ENCODE measurements around the gene RBM10. TPM values are rescaled to one million over a fixed set of nuclear protein-coding genes. Genes with fewer than 3 reads are reported as not detected.

RBM10 gene
- total RNA-seq, 1 experiment from 2014 or later, result 55.8 TPM

DNA sequence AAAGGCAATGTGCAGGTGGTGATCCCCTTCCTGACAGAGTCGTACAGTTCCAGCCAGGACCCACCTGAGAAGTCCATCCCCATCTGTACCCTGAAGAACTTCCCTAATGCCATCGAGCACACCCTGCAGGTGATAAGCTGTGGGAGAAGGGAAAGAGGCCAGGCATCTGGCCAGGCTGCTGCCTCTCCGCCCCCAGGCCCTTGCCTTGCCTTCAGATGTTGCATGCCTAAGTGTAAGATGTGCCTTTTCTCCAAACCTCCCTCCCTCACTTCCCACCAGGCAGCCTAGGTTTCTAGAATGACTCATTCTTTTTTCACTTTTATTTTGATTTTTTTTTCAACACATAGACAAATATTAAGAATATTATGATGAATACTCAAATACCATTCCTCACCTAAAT is 61.3 kb downstream of the RBM10 start:
- H4K8ac ChIP-seq (replicated peaks; ENCODE audit: insufficient read length, low read depth, low read length), result peak overlapping the region; percentile 33
- Mint-ChIP-seq H3K4me1 (no peaks in the 10 kb centered on the region), H3K9me3 (no peaks in the 10 kb centered on the region; a peak in 1 of 5 replicates), H3K36me3 (ENCODE audit: insufficient read depth in 1 of 3, low read depth in 3 of 3) (peaks cover 84 to 100% (median 100%) of the 10 kb centered on the region in 3 experiments), H3K27me3 (ENCODE audit: low read depth) (no peaks in the 10 kb centered on the region), H3K4me3 (no peak overlapping the region), H3K27ac (peak overlapping the region in 2 of 3 experiments; percentile 14 to 57; a peak in 2 of 7 replicates)
- no peak overlapping the region for H3K27ac ChIP-seq (ENCODE audit: insufficient read length, low read depth, low read length)
- no peak overlapping the region for H3K18ac ChIP-seq (ENCODE audit: insufficient read length, low read depth, low read length)
- no peak overlapping the region for H3K4me2 ChIP-seq (ENCODE audit: insufficient read depth, insufficient read length, low read length)
- H3K79me1 ChIP-seq (ENCODE audit: insufficient read depth, low read depth, low read length, poor library complexity, severe bottlenecking), result no peaks in the 10 kb centered on the region
- H2BK15ac ChIP-seq (ENCODE audit: low read depth, low read length), result no peak overlapping the region
- H2BK5ac ChIP-seq (ENCODE audit: insufficient read length, low read length), result no peak overlapping the region
- H3K4me1 ChIP-seq (ENCODE audit: insufficient read depth, low read length), result no peaks in the 10 kb centered on the region
- TF ChIP-seq, protein P1, sequence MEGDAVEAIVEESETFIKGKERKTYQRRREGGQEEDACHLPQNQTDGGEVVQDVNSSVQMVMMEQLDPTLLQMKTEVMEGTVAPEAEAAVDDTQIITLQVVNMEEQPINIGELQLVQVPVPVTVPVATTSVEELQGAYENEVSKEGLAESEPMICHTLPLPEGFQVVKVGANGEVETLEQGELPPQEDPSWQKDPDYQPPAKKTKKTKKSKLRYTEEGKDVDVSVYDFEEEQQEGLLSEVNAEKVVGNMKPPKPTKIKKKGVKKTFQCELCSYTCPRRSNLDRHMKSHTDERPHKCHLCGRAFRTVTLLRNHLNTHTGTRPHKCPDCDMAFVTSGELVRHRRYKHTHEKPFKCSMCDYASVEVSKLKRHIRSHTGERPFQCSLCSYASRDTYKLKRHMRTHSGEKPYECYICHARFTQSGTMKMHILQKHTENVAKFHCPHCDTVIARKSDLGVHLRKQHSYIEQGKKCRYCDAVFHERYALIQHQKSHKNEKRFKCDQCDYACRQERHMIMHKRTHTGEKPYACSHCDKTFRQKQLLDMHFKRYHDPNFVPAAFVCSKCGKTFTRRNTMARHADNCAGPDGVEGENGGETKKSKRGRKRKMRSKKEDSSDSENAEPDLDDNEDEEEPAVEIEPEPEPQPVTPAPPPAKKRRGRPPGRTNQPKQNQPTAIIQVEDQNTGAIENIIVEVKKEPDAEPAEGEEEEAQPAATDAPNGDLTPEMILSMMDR (conservative IDR thresholded peaks at IDR 0.05), result no peak
- no peaks in the 10 kb centered on the region for H3K9me3 ChIP-seq (ENCODE audit: control insufficient read depth, low read depth, low read length)
- H2BK120ac ChIP-seq (ENCODE audit: low read depth, low read length, poor library complexity, severe bottlenecking), result no peak overlapping the region
- H3K4ac ChIP-seq (ENCODE audit: low read depth, low read length), result no peak overlapping the region
- no peaks in the 10 kb centered on the region for H3K79me2 ChIP-seq (ENCODE audit: insufficient read depth, low read length)
- no peak overlapping the region for H4K5ac ChIP-seq (ENCODE audit: insufficient read length, low read depth, low read length)
- no peak overlapping the region for H3K14ac ChIP-seq (ENCODE audit: insufficient read depth, low read length)
- H3K23me2 ChIP-seq (ENCODE audit: insufficient read length, low read depth, low read length, poor library complexity, severe bottlenecking), result no peaks in the 10 kb centered on the region
- WGBS (ENCODE audit: extremely low coverage, insufficient read length, low lambda C conversion rate), result no CpG with 5 or more reads among the region's 3 CpGs
- H4K91ac ChIP-seq (ENCODE audit: insufficient read length, low read depth, low read length), result no peak overlapping the region
- no peak overlapping the region for H3K56ac ChIP-seq (ENCODE audit: insufficient read length, low read depth, low read length)
- no peak overlapping the region for H3K9ac ChIP-seq (ENCODE audit: extremely low read depth, insufficient read length, low read length)
- no peak overlapping the region for H2AK5ac ChIP-seq (ENCODE audit: insufficient read length, low read length)
- no peak overlapping the region for H2BK20ac ChIP-seq (ENCODE audit: low read depth, low read length, poor library complexity, severe bottlenecking)
- H3T11ph ChIP-seq (ENCODE audit: low read length), result no peak overlapping the region
- H2AFZ ChIP-seq (ENCODE audit: low read length), result no peak overlapping the region
- H3K23ac ChIP-seq (ENCODE audit: insufficient read length, low read depth, low read length), result no peak overlapping the region
- DNase-seq, result no peak
- no peaks in the 10 kb centered on the region for H3K27me3 ChIP-seq (ENCODE audit: insufficient read depth, low read length)
- H2BK12ac ChIP-seq (ENCODE audit: insufficient read length, low read depth, low read length), result no peak overlapping the region
- H4K20me1 ChIP-seq (ENCODE audit: control insufficient read depth, insufficient read depth, insufficient read length), result no peaks in the 10 kb centered on the region
